Adrenal gland (tissue), 12 donors: ENCODE results near the gene SH3BGRL2. TPM values are rescaled to one million over a fixed set of nuclear protein-coding genes. Genes with fewer than 3 reads are reported as not detected.
A peak's percentile ranks its signal among the peaks of the same experiment; 100 is the strongest.

Experiments
- DNase-seq, 7 donors: peaks; one replicate each; pipeline ENCODE4 v3.0.0-alpha.2; 2019 to 2020
- H3K27ac ChIP-seq, 5 donors: fragments of 200-600 bp; sonication (generic) in 4 of 5; 1 replicate in 3 of 5; 2 replicates in 2 of 5; pipeline versions ENCODE4 v1.5.1 to v1.8.0; 2016 to 2020; ENCODE audit warnings: mild to moderate bottlenecking in 1 of 5
- H3K27me3 ChIP-seq: fragments of 200-600 bp; 2 replicates; pipeline ENCODE4 v1.8.0; 2021
- H3K36me3 ChIP-seq, 2 donors: fragments of 200-600 bp; replicated peaks in 1 of 2; 1 replicate in 1 of 2; 2 replicates in 1 of 2; pipeline versions ENCODE4 v1.5.1 to v1.8.0; 2018 to 2022
- H3K4me1 ChIP-seq, 2 donors: fragments of 200-600 bp; replicated peaks in 1 of 2; 1 replicate in 1 of 2; 2 replicates in 1 of 2; pipeline versions ENCODE4 v1.5.1 to v1.8.0; 2018 to 2021
- H3K4me3 ChIP-seq, 4 donors: fragments of 200-600 bp; sonication (generic) in 3 of 4; one replicate each; pipeline ENCODE4 v1.5.1; 2016 to 2018
- H3K9me3 ChIP-seq, 3 donors: fragments of 200-600 bp; sonication (generic) in 1 of 3; replicated peaks in 1 of 3; 1 replicate in 2 of 3; 2 replicates in 1 of 3; pipeline versions ENCODE4 v1.5.1 to v1.8.0; 2016 to 2021
- CTCF ChIP-seq, 6 experiments: fragments of 450-650 bp in 4 of 6; fragments of 200-600 bp in 2 of 6; sonication (generic) in 1 of 6; IDR thresholded peaks; 1 replicate in 5 of 6; 2 replicates in 1 of 6; pipeline versions ENCODE4 v1.5.1 to v1.8.0; 2016 to 2021; ENCODE audit warnings: antibody characterized with exemption in 6 of 6, mild to moderate bottlenecking in 2 of 6, moderate library complexity in 1 of 6
- POLR2A ChIP-seq, 2 donors: fragments of 450-650 bp; IDR thresholded peaks; one replicate each; pipeline ENCODE4 v1.6.1; 2017; ENCODE audit warnings: antibody characterized with exemption in 2 of 2, mild to moderate bottlenecking in 2 of 2, moderate library complexity in 1 of 2
- WGBS, 4 donors: extraction: QIAGEN DNeasy Blood & Tissue Kit in 2 of 4; methylation state at CpG; one replicate each; pipeline versions ENCODE4 v1.1.5 to v1.1.7; 2013 to 2017; 5-methylcytosine and 5-hydroxymethylcytosine counted together
- intact Hi-C, 2 donors: fragments of 100-400 bp; cut with DNase I; formaldehyde crosslinking; loops; one replicate each; pipeline versions ENCODE4 v1.14.1 to v1.15.0; 2022 to 2023
- polyA plus RNA-seq, 3 donors: library from polyadenylated mRNA; stranded (reverse); fragments of 200-250 nt in 2 of 3; fragments of 350-450 nt in 1 of 3; fragmentation: Illumina TruSeq in 1 of 3; extraction: RNeasy Lipid Tissue Mini Kit (QIAGEN cat#74804) in 1 of 3; gene quantifications; one replicate each; pipeline ENCODE4 v1.2.3, GENCODE V29; 2013 to 2014
- total RNA-seq, 9 donors: library from RNA; depleted of rRNA in 4 of 9; stranded (reverse); fragments of >200 nt in 4 of 9; fragments of 120-200 nt in 1 of 9; fragmentation: NEBNext Ultra II Directional in 1 of 9; extraction: Animal tissue kit (Norgen Biotek cat#: 25700) in 1 of 9; gene quantifications; one replicate each; pipeline versions ENCODE4 v1.1.0 to v1.2.4, GENCODE V29; 2013 to 2023
- donor health status: healthy with polysubstance abuse.
- donor health status: Bipolar disorder and iron deficiency.
- donor health status: DM: yes; HTN: yes; CAD: no.
- donor health status: DM: no; HTN: no; CAD: no.
- donor health status: DM: no; HTN: no; CAD: no.
- donor health status: DM: yes; HTN: yes; CAD: no.

The SH3BGRL2 gene
- total and polyA plus RNA-seq, 12 donors: 3.8 to 13.3 (median 9.0) TPM

DNA sequence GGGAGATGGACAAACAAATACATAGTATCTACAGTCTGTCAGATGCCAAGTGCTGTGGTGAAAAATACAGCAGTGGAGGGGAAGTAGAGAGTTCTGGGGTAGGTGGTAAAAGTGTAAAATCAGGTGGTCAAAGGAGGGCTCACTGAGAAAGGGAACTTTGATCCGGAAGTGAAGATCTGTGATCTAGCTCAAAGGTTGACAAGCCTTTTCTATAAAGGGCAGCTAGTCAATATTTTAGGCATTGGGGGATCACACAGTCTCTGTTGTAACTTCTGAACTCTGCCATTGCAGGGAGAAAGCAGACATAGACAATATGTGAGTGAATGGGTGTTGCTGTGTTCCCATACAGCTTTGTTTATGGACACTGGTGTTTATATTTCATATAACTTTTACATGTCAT lies 38.6 kb downstream of the SH3BGRL2 start:
- Histone ChIP-seq H3K9me3 (no peaks in the 10 kb centered on the region), H3K27ac (no peak overlapping the region), H3K4me3 (no peak overlapping the region), H3K36me3 (no peaks in the 10 kb centered on the region), H3K4me1 (no peaks in the 10 kb centered on the region), H3K27me3 (no peaks in the 10 kb centered on the region)
- intact Hi-C loops: no loop called here
- no peak for TF ChIP-seq CTCF (IDR thresholded peaks at IDR 0.05)
- TF ChIP-seq POLR2A (IDR thresholded peaks at IDR 0.05): no peak
- 90 to 100% (median 98%) methylated on average over 1 of the region's 1 CpG for WGBS, 4 donors
- DNase-seq: no peak

DNA sequence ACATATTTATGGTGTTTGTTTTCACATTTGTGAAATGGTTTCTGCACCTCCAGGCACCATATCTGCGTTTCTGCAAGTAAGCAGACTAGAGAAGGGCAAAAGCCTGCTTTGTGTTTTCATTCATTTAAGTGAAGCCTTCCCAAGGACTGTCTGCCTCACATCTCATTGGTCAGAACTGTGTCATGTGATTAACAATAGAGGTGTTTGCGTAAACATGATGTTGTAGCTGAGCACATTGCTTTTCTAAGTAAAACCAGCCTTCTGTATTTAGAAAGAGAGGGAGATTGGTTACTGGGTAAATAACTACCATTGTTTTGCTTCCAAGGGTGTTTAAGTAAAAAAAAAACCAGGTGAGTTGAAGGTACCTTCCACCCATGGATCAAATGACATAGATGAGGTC lies 39.7 kb downstream of the SH3BGRL2 start:
- no peaks in the 10 kb centered on the region for H3K36me3 ChIP-seq
- H3K4me1 ChIP-seq: no peaks in the 10 kb centered on the region
- H3K27me3 ChIP-seq: no peaks in the 10 kb centered on the region
- intact Hi-C loops: no loop called here
- DNase-seq: no peak
- TF ChIP-seq POLR2A (IDR thresholded peaks at IDR 0.05) (no peak), CTCF (IDR thresholded peaks at IDR 0.05) (no peak)
- H3K27ac ChIP-seq: no peak overlapping the region
- H3K4me3 ChIP-seq: no peak overlapping the region
- 83 to 93% (median 90%) methylated on average over 2 of the region's 2 CpGs for WGBS, 4 donors
- no peaks in the 10 kb centered on the region for H3K9me3 ChIP-seq

DNA sequence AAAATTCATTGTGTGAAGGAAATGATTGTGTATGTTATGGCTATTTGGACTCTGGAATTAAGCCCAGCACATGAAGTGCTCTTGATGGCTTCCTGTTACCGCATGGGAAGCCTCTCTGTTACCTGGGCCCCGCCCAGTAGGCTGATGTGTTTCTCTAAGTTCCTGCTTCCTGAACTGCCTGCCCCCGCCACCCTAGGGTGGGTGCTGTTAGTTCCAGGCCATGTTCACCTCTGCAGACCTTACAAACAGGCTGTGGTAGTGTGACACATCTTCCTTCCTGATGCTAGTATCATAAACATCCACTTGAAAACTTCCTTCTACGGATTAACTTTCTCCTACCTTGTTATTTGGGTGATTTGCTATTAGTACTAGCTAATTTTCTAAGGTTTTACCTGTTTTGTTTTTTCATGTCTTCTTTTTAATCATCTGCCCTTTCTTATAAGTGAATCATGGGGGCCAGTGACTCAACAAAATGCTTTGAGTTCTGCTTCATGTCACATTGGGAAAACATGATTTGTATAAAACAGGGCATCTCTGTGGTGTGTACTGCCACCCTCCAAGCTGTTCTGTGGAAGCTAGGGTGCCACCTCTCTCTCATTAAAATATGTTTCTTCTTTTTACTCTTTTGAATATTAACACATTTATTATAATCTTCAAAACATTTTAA lies 40.6 kb downstream of the SH3BGRL2 start:
- TF ChIP-seq POLR2A (IDR thresholded peaks at IDR 0.05) (no peak), CTCF (IDR thresholded peaks at IDR 0.05) (no peak)
- Histone ChIP-seq H3K27me3 (no peaks in the 10 kb centered on the region), H3K4me1 (no peaks in the 10 kb centered on the region), H3K4me3 (no peak overlapping the region), H3K27ac (no peak overlapping the region), H3K36me3 (no peaks in the 10 kb centered on the region), H3K9me3 (no peaks in the 10 kb centered on the region)
- DNase-seq: peak in 5 of 7 donors; percentile 15 to 57 (median 19)
- intact Hi-C loops: no loop called here
- WGBS, 4 donors: 61 to 73% (median 71%) methylated on average over 4 of the region's 4 CpGs

GRCh38 chr6:79672631-79673111 lies 41.5 kb downstream of the SH3BGRL2 start:
- intact Hi-C loops: no loop called here
- no peaks in the 10 kb centered on the region for H3K27me3 ChIP-seq
- WGBS, 4 donors: 23 to 44% (median 31%) methylated on average over 2 of the region's 2 CpGs
- no peak for TF ChIP-seq POLR2A (IDR thresholded peaks at IDR 0.05)
- TF ChIP-seq CTCF (IDR thresholded peaks at IDR 0.05): peak in 4 of 6 experiments; percentile 25 to 40 (median 30)
- H3K36me3 ChIP-seq: no peaks in the 10 kb centered on the region
- no peak overlapping the region for H3K27ac ChIP-seq
- no peak overlapping the region for H3K4me3 ChIP-seq
- no peaks in the 10 kb centered on the region for H3K4me1 ChIP-seq
- DNase-seq: no peak
- no peaks in the 10 kb centered on the region for H3K9me3 ChIP-seq
